GM23248 (cell line): ENCODE results near the gene TOLLIP.

Source experiments
- EZH2 ChIP-seq: fragments of 200-600 bp; sonication (generic); IDR thresholded peaks from 2 replicates; pipeline ENCODE4 v1.6.1; 2018; ENCODE audit warnings: antibody characterized with exemption, mild to moderate bottlenecking; ENCODE audit not compliant: insufficient read depth, poor library complexity, severe bottlenecking
- EZH2phosphoT487 ChIP-seq: fragments of 200-600 bp; sonication (generic); IDR thresholded peaks from 2 replicates; pipeline ENCODE4 v1.6.1; 2018; ENCODE audit warnings: antibody characterized with exemption, moderate library complexity, mild to moderate bottlenecking, low read depth; ENCODE audit not compliant: insufficient read depth

DNA sequence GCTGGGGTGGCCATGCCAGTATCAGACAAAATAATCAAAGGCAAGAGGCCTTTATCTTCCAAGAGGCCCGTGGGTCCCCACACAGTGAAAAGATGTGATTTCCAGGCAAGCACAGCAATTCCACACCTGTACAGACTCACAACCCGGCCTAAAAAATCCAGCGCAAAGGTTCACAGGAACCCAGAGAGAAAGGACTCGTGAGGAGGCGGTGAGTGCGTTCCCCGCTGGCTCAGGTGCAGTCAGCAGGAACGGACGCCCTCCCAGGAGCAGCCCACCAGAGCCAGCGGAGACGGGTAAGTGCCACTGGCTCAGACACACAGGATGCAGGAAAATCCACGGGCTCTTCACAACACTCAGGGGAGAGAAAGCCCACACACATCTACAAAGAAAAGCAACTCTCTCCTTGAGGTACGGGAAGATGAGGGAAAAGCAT, 4.4 kb downstream of the TOLLIP start:
- TF ChIP-seq EZH2 (no peak), EZH2phosphoT487 (no peak)
